ENCODE data around the gene ADGRA1. TPM values are rescaled to one million over a fixed set of nuclear protein-coding genes. Genes with fewer than 3 reads are reported as not detected.
"Not testable (repeated sequence)": the region's sequence is repeated elsewhere in the genome, so short reads cannot be mapped to it uniquely, and the experiment has no call there.

The ADGRA1 gene
- total RNA-seq, 1 donor from 2014 or later: 0.99 TPM

- TF ChIP-seq CTCF (conservative IDR thresholded peaks at IDR 0.05): no peak
- Mint-ChIP-seq H3K9me3 (no peaks in the 10 kb centered on the region), H3K27ac (no peak overlapping the region), H3K36me3 (no peaks in the 10 kb centered on the region), H3K4me3 (no peak overlapping the region), H3K4me1 (ENCODE audit: unreplicated experiment) (no peaks in the 10 kb centered on the region), H3K27me3 (peaks cover 9% of the 10 kb centered on the region)
- no peak for DNase-seq (ENCODE audit: extremely low spot score, unreplicated experiment)
Measured at GRCh38 chr10:133133471-133134231, 45.9 kb downstream of the ADGRA1 start.

DNA sequence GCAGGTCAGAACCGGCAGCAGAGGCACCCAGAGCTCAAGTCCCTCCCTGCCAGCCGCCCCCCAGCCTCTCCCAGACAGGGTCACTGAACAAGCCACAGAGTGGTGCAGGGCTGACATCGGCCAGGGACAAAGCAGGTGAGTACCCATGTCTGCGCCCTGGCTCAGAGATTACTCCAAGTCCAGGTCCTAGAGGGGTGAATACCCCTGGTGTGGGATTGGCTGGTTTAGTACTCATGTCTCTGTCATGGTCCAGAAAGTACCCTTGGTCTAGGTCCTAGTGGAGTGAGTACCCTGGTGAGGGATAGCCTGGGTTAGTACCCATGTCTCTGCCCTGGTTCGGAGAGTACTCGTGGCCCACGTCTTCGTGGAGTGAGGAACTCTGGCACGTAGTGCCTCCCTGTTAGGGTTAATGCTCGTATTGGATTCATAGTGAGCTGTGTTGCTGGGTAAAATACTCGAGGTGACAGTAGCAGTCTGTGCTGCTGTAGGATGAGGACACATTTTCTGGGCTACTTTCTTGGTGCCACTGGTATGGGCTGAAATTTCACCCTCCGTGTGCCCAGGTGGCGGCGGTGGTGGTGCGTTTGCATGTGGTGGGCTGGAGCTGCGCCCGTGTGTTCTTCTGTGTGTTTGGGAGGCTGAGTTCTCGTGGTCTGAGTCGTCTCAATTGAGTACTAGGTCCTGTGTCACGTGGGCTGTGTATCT is 46.8 kb downstream of the ADGRA1 start:
- Mint-ChIP-seq H3K36me3 (no peaks in the 10 kb centered on the region), H3K27me3 (peaks cover 9% of the 10 kb centered on the region), H3K27ac (no peak overlapping the region), H3K4me3 (no peak overlapping the region), H3K9me3 (no peaks in the 10 kb centered on the region), H3K4me1 (ENCODE audit: unreplicated experiment) (no peaks in the 10 kb centered on the region)
- DNase-seq (ENCODE audit: extremely low spot score, unreplicated experiment): no peak
- no peak for TF ChIP-seq CTCF (conservative IDR thresholded peaks at IDR 0.05)

DNA sequence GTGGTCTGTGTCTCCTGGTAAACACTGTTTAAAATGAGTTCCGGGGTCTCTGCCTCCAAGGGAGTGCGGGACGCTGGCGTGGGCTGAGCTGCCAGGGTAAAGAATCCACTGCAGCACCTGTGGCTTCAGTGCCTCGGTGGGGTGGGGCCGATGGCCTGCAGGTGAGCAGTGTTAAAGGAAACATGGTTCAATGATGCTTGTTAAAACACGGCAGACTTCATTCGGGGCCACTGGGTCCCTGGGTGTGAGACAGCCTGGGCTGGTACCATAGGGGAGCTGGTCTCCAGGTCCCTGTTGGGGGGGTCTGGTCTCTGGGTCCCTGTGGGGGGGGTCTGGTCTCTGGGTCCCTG is 47.4 kb downstream of the ADGRA1 start:
- Mint-ChIP-seq H3K4me3 (no peak overlapping the region), H3K27me3 (peaks cover 9% of the 10 kb centered on the region), H3K36me3 (no peaks in the 10 kb centered on the region), H3K27ac (no peak overlapping the region), H3K4me1 (ENCODE audit: unreplicated experiment) (no peaks in the 10 kb centered on the region), H3K9me3 (no peaks in the 10 kb centered on the region)
- no peak for DNase-seq (ENCODE audit: extremely low spot score, unreplicated experiment)
- no peak for TF ChIP-seq CTCF (conservative IDR thresholded peaks at IDR 0.05)

DNA sequence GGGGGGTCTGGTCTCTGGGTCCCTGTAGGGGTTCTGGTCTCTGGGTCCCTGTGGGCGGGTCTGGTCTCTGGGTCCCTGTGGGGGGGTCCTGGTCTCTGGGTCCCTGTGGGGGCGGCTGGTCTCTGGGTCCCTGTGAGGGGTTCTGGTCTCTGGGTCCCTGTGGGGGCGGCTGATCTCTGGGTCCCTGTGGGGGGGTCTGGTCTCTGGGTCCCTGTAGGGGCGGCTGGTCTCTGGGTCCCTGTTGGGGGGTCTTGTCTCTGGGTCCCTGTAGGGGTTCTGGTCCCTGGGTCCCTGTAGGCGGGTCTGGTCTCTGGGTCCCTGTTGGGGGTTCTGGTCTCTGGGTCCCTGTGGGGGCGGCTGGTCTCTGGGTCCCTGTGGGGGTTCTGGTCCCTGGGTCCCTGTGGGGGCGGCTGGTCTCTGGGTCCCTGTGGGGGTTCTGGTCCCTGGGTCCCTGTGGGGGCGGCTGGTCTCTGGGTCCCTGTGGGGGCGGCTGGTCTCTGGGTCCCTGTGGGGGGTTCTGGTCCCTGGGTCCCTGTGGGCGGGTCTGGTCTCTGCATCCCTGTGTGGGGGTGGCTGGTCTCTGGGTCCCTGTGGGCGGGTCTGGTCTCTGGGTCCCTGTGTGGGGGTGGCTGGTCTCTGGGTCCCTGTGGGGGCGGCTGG is 49.9 kb downstream of the ADGRA1 start:
- not testable (repeated sequence) for H3K4me1 Mint-ChIP-seq (ENCODE audit: unreplicated experiment); H3K36me3 Mint-ChIP-seq; DNase-seq (ENCODE audit: extremely low spot score, unreplicated experiment); H3K27ac Mint-ChIP-seq; H3K4me3 Mint-ChIP-seq; H3K9me3 Mint-ChIP-seq; H3K27me3 Mint-ChIP-seq

GRCh38 chr10:133139551-133140065 is 51.9 kb downstream of the ADGRA1 start:
- peak; percentile 68 for DNase-seq (ENCODE audit: extremely low spot score, unreplicated experiment)
- no peak overlapping the region for H3K27ac Mint-ChIP-seq
- H3K36me3 Mint-ChIP-seq: no peaks in the 10 kb centered on the region
- H3K4me1 Mint-ChIP-seq (ENCODE audit: unreplicated experiment): peaks cover 13% of the 10 kb centered on the region
- H3K4me3 Mint-ChIP-seq: no peak overlapping the region
- H3K27me3 Mint-ChIP-seq: peaks cover 8% of the 10 kb centered on the region
- H3K9me3 Mint-ChIP-seq: no peaks in the 10 kb centered on the region
- no peak for TF ChIP-seq CTCF (conservative IDR thresholded peaks at IDR 0.05)

All from type B pancreatic cell (in vitro differentiated cells).